T-helper 2 cell treated with Interferon-gamma antibody and Interleukin-4, amounts not matched to agents 5 μg/mL and 100 μg/mL, for 36 hours (primary cell): ENCODE results near the gene SEMA3C.

Source experiments
- DNase-seq: peaks from one replicate; pipeline ENCODE4 v3.0.0; 2021; ENCODE audit warnings: low spot score
- H3K27ac Mint-ChIP-seq: one replicate; pipeline ENCODE4 v1.8.0; 2021; ENCODE audit warnings: mild to moderate bottlenecking, mixed read lengths
- H3K27me3 Mint-ChIP-seq: one replicate; pipeline ENCODE4 v1.8.0; 2021; ENCODE audit warnings: low read depth, mixed read lengths
- H3K36me3 Mint-ChIP-seq: one replicate; pipeline ENCODE4 v1.8.0; 2021; ENCODE audit warnings: low read depth, mixed read lengths
- H3K4me1 Mint-ChIP-seq: one replicate; pipeline ENCODE4 v1.8.0; 2021; ENCODE audit warnings: low read depth, mixed read lengths
- H3K4me3 Mint-ChIP-seq: one replicate; pipeline ENCODE4 v1.8.0; 2022; ENCODE audit warnings: mild to moderate bottlenecking, moderate library complexity, mixed read lengths
- H3K9me3 Mint-ChIP-seq: one replicate; pipeline ENCODE4 v1.8.0; 2021; ENCODE audit warnings: mixed read lengths

Gene SEMA3C

GRCh38 chr7:80771523-80771922 is 147.3 kb downstream of the SEMA3C start:
- Mint-ChIP-seq H3K4me1 (no peaks in the 10 kb centered on the region), H3K36me3 (no peaks in the 10 kb centered on the region), H3K9me3 (no peaks in the 10 kb centered on the region), H3K4me3 (no peak overlapping the region), H3K27ac (no peak overlapping the region), H3K27me3 (no peaks in the 10 kb centered on the region)
- no peak for DNase-seq

- no peak for DNase-seq
These were observed 148.2 kb downstream of the SEMA3C start for GRCh38 chr7:80770675-80771081.

GRCh38 chr7:80770061-80770460 is 148.8 kb downstream of the SEMA3C start:
- no peak overlapping the region for H3K27ac Mint-ChIP-seq
- DNase-seq: no peak
- no peaks in the 10 kb centered on the region for H3K4me1 Mint-ChIP-seq
- no peaks in the 10 kb centered on the region for H3K9me3 Mint-ChIP-seq
- H3K4me3 Mint-ChIP-seq: no peak overlapping the region
- H3K36me3 Mint-ChIP-seq: no peaks in the 10 kb centered on the region
- no peaks in the 10 kb centered on the region for H3K27me3 Mint-ChIP-seq

More at GRCh38 chr7:80770675-80771081, 148.2 kb downstream of the SEMA3C start:
- Mint-ChIP-seq H3K27ac (no peak overlapping the region), H3K4me1 (no peaks in the 10 kb centered on the region), H3K9me3 (no peaks in the 10 kb centered on the region), H3K36me3 (no peaks in the 10 kb centered on the region), H3K4me3 (no peak overlapping the region), H3K27me3 (no peaks in the 10 kb centered on the region)

- H3K36me3 Mint-ChIP-seq: no peaks in the 10 kb centered on the region
- no peak overlapping the region for H3K27ac Mint-ChIP-seq
- no peak for DNase-seq
- no peak overlapping the region for H3K4me3 Mint-ChIP-seq
- H3K9me3 Mint-ChIP-seq: no peaks in the 10 kb centered on the region
- H3K27me3 Mint-ChIP-seq: no peaks in the 10 kb centered on the region
- no peaks in the 10 kb centered on the region for H3K4me1 Mint-ChIP-seq
These were observed 150.1 kb downstream of the SEMA3C start for GRCh38 chr7:80768756-80769155.

GRCh38 chr7:80767654-80768053 is 151.2 kb downstream of the SEMA3C start:
- no peak overlapping the region for H3K4me3 Mint-ChIP-seq
- H3K27me3 Mint-ChIP-seq: no peaks in the 10 kb centered on the region
- H3K9me3 Mint-ChIP-seq: no peaks in the 10 kb centered on the region
- no peaks in the 10 kb centered on the region for H3K4me1 Mint-ChIP-seq
- H3K27ac Mint-ChIP-seq: no peak overlapping the region
- no peak for DNase-seq
- no peaks in the 10 kb centered on the region for H3K36me3 Mint-ChIP-seq

- Mint-ChIP-seq H3K4me3 (no peak overlapping the region), H3K36me3 (no peaks in the 10 kb centered on the region), H3K27me3 (no peaks in the 10 kb centered on the region), H3K27ac (no peak overlapping the region), H3K4me1 (no peaks in the 10 kb centered on the region), H3K9me3 (no peaks in the 10 kb centered on the region)
- no peak for DNase-seq
These were observed 152.1 kb downstream of the SEMA3C start for GRCh38 chr7:80766724-80767123.

- H3K27ac Mint-ChIP-seq: no peak overlapping the region
- H3K4me3 Mint-ChIP-seq: no peak overlapping the region
- no peaks in the 10 kb centered on the region for H3K27me3 Mint-ChIP-seq
- H3K4me1 Mint-ChIP-seq: no peaks in the 10 kb centered on the region
- no peak for DNase-seq
- H3K9me3 Mint-ChIP-seq: no peaks in the 10 kb centered on the region
- H3K36me3 Mint-ChIP-seq: no peaks in the 10 kb centered on the region
These were observed 154.7 kb downstream of the SEMA3C start for GRCh38 chr7:80764132-80764531.

- Mint-ChIP-seq H3K4me3 (no peak overlapping the region), H3K27ac (no peak overlapping the region), H3K9me3 (no peaks in the 10 kb centered on the region), H3K27me3 (no peaks in the 10 kb centered on the region), H3K36me3 (no peaks in the 10 kb centered on the region), H3K4me1 (no peaks in the 10 kb centered on the region)
- DNase-seq: no peak
These were observed 155.1 kb downstream of the SEMA3C start for GRCh38 chr7:80763704-80764103.

- Mint-ChIP-seq H3K27ac (no peak overlapping the region), H3K4me3 (no peak overlapping the region), H3K4me1 (no peaks in the 10 kb centered on the region), H3K36me3 (no peaks in the 10 kb centered on the region), H3K27me3 (no peaks in the 10 kb centered on the region), H3K9me3 (no peaks in the 10 kb centered on the region)
- no peak for DNase-seq
These were observed 155.6 kb downstream of the SEMA3C start for GRCh38 chr7:80763289-80763688.

GRCh38 chr7:80760292-80760691 is 158.6 kb downstream of the SEMA3C start:
- no peaks in the 10 kb centered on the region for H3K4me1 Mint-ChIP-seq
- H3K9me3 Mint-ChIP-seq: no peaks in the 10 kb centered on the region
- no peak for DNase-seq
- H3K27me3 Mint-ChIP-seq: no peaks in the 10 kb centered on the region
- H3K4me3 Mint-ChIP-seq: no peak overlapping the region
- H3K36me3 Mint-ChIP-seq: no peaks in the 10 kb centered on the region
- no peak overlapping the region for H3K27ac Mint-ChIP-seq

GRCh38 chr7:80752954-80753690 is 165.7 kb downstream of the SEMA3C start:
- DNase-seq: no peak
- Mint-ChIP-seq H3K27me3 (no peaks in the 10 kb centered on the region), H3K36me3 (no peaks in the 10 kb centered on the region), H3K4me3 (no peak overlapping the region), H3K27ac (no peak overlapping the region), H3K9me3 (no peaks in the 10 kb centered on the region), H3K4me1 (no peaks in the 10 kb centered on the region)

GRCh38 chr7:80749270-80749669 is 169.6 kb downstream of the SEMA3C start:
- Mint-ChIP-seq H3K9me3 (no peaks in the 10 kb centered on the region), H3K36me3 (no peaks in the 10 kb centered on the region), H3K27me3 (no peaks in the 10 kb centered on the region), H3K27ac (no peak overlapping the region), H3K4me1 (no peaks in the 10 kb centered on the region), H3K4me3 (no peak overlapping the region)
- no peak for DNase-seq

GRCh38 chr7:80748363-80749042 is 170.3 kb downstream of the SEMA3C start:
- H3K27ac Mint-ChIP-seq: no peak overlapping the region
- H3K4me1 Mint-ChIP-seq: no peaks in the 10 kb centered on the region
- no peaks in the 10 kb centered on the region for H3K27me3 Mint-ChIP-seq
- no peaks in the 10 kb centered on the region for H3K9me3 Mint-ChIP-seq
- no peaks in the 10 kb centered on the region for H3K36me3 Mint-ChIP-seq
- H3K4me3 Mint-ChIP-seq: no peak overlapping the region
- no peak for DNase-seq

- Mint-ChIP-seq H3K4me3 (no peak overlapping the region), H3K9me3 (no peaks in the 10 kb centered on the region), H3K4me1 (no peaks in the 10 kb centered on the region), H3K36me3 (no peaks in the 10 kb centered on the region), H3K27me3 (no peaks in the 10 kb centered on the region), H3K27ac (no peak overlapping the region)
- DNase-seq: no peak
These were observed 177.9 kb downstream of the SEMA3C start for GRCh38 chr7:80740778-80741545.
